Endothelial cell (in vitro differentiated cells): ENCODE data around the gene WDCP. TPM values are rescaled to one million over a fixed set of nuclear protein-coding genes. Genes with fewer than 3 reads are reported as not detected.

ENCODE experiments used
- DNase-seq: peaks from one replicate; pipeline ENCODE4 v3.0.0; 2021; ENCODE audit warnings: low spot score
- H3K27ac Mint-ChIP-seq: one replicate; pipeline ENCODE4 v1.8.0; 2021; ENCODE audit warnings: mixed read lengths, inconsistent platforms; ENCODE audit not compliant: unreplicated experiment
- H3K27me3 Mint-ChIP-seq: one replicate; pipeline ENCODE4 v1.8.0; 2021; ENCODE audit warnings: mild to moderate bottlenecking, moderate library complexity, mixed read lengths, inconsistent platforms; ENCODE audit not compliant: unreplicated experiment
- H3K36me3 Mint-ChIP-seq: one replicate; pipeline ENCODE4 v1.8.0; 2021; ENCODE audit warnings: mild to moderate bottlenecking, low read depth, mixed read lengths, inconsistent platforms; ENCODE audit not compliant: unreplicated experiment
- H3K4me1 Mint-ChIP-seq: one replicate; pipeline ENCODE4 v1.8.0; 2021; ENCODE audit warnings: mild to moderate bottlenecking, mixed read lengths, inconsistent platforms; ENCODE audit not compliant: unreplicated experiment
- H3K4me3 Mint-ChIP-seq: one replicate; pipeline ENCODE4 v1.8.0; 2021; ENCODE audit warnings: mild to moderate bottlenecking, mixed read lengths, inconsistent platforms; ENCODE audit not compliant: unreplicated experiment
- H3K9me3 Mint-ChIP-seq: one replicate; pipeline ENCODE4 v1.8.0; 2021; ENCODE audit warnings: mixed read lengths, inconsistent platforms; ENCODE audit not compliant: unreplicated experiment
- total RNA-seq: library from RNA; stranded (reverse); fragmentation: NEBNext Ultra II Directional; extraction: Animal tissue kit (Norgen Biotek cat#: 25700); gene quantifications from one replicate; pipeline ENCODE4 v1.2.1, GENCODE V29; 2021; ENCODE audit not compliant: unreplicated experiment
- TF ChIP-seq, protein P1 (sequence below): fragments of 200-600 bp; sonication (generic); IDR thresholded peaks from one replicate; pipeline ENCODE4 v1.5.0; 2021; ENCODE audit warnings: antibody characterized with exemption; ENCODE audit not compliant: unreplicated experiment

Gene WDCP
- total RNA-seq, 1 donor from 2014 or later: 13.4 TPM

DNA sequence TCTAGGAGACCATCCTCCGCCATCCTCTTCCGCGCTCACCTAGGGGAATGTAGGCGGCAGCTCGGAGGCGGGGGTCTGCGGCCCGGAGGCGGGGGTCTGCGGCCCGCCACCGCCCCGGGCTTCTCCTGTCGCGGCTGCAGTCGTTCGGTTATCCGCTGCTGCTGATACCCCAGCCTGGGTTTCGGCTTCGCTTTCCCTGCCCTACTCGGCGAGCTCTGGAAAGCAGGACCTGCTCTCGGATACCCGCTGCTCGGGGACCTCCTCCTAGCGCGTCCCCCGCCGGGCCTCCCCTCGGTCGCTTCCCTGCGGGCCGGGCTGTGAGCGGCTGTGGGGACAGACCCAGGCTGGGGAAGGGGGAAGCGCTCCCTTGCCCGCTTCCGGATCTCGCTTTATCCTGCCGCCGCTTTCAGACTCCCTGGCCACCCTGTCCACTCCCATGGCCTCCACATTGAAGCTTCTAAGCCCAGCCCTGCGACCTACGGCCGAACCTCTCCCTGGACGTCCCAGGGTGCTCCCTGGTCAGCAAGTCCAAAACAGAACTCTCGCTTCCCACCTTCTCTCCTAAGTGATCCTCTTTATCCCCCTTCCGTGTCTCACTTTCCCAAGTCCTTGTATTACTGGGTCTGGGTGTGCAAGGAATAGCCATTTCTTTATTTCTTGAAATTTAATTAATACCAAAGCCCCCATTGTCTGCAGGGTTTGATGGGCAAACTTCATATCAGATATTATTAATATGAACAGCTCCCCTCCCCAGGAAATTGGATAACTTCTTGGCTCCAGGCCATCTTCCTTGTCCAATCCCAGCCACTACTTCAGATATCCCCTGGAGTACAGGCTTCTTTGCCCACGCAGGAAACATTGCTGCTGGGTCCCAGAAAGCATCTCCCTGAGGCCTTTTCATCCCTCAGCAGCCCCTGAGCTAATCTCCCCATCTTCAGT lies 3.1 kb upstream of the WDCP start:
- peaks cover 15% of the 10 kb centered on the region for H3K4me1 Mint-ChIP-seq
- H3K27ac Mint-ChIP-seq: no peak overlapping the region
- peak overlapping the region; percentile 69 for H3K4me3 Mint-ChIP-seq
- peak; percentile 46 for DNase-seq
- TF ChIP-seq, protein P1, sequence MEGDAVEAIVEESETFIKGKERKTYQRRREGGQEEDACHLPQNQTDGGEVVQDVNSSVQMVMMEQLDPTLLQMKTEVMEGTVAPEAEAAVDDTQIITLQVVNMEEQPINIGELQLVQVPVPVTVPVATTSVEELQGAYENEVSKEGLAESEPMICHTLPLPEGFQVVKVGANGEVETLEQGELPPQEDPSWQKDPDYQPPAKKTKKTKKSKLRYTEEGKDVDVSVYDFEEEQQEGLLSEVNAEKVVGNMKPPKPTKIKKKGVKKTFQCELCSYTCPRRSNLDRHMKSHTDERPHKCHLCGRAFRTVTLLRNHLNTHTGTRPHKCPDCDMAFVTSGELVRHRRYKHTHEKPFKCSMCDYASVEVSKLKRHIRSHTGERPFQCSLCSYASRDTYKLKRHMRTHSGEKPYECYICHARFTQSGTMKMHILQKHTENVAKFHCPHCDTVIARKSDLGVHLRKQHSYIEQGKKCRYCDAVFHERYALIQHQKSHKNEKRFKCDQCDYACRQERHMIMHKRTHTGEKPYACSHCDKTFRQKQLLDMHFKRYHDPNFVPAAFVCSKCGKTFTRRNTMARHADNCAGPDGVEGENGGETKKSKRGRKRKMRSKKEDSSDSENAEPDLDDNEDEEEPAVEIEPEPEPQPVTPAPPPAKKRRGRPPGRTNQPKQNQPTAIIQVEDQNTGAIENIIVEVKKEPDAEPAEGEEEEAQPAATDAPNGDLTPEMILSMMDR: no peak
- H3K9me3 Mint-ChIP-seq: no peaks in the 10 kb centered on the region
- H3K36me3 Mint-ChIP-seq: peaks cover 10% of the 10 kb centered on the region
- peaks cover 4% of the 10 kb centered on the region for H3K27me3 Mint-ChIP-seq

DNA sequence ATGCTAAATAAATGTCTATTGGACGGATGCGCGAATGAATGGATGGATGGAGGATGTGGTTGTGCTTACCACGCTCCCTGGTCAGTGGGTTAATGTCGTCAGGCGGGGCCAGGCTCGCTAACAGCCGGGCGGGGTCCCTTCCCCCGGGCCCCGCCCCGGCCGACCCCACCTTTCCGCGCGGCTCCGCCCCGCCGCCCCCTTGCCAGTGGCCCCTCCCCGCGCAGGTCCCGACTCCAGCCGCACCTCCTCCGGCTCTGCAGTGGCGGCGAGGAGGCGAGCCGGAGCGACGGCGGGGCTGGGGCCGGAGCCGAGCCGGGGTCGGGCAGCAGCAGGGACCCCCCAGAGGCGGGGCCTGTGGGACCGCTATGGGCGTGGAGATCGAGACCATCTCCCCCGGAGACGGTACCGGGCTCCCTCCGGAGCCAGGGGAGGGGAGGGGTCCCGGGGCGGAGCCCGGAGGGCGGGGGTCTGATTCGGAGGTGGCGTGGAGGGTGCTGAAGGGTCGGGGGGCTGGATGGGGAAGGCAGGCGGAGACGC lies 2.4 kb upstream of the WDCP start, which contains the start of gene FKBP1B:
Gene FKBP1B (plus strand): TSS at position 257 of the 537 bp plus-strand sequence. CDS start 109 bp downstream, at position 366.
- Mint-ChIP-seq H3K36me3 (peaks cover 7% of the 10 kb centered on the region), H3K9me3 (no peaks in the 10 kb centered on the region), H3K4me1 (peaks cover 19% of the 10 kb centered on the region), H3K27ac (peak within 1 kb of the TSS; percentile 57), H3K27me3 (peaks cover 3% of the 10 kb centered on the region), H3K4me3 (peak within 1 kb of the TSS; percentile 95)
- TF ChIP-seq, protein P1: no peak
- DNase-seq: peak; percentile 65

DNA sequence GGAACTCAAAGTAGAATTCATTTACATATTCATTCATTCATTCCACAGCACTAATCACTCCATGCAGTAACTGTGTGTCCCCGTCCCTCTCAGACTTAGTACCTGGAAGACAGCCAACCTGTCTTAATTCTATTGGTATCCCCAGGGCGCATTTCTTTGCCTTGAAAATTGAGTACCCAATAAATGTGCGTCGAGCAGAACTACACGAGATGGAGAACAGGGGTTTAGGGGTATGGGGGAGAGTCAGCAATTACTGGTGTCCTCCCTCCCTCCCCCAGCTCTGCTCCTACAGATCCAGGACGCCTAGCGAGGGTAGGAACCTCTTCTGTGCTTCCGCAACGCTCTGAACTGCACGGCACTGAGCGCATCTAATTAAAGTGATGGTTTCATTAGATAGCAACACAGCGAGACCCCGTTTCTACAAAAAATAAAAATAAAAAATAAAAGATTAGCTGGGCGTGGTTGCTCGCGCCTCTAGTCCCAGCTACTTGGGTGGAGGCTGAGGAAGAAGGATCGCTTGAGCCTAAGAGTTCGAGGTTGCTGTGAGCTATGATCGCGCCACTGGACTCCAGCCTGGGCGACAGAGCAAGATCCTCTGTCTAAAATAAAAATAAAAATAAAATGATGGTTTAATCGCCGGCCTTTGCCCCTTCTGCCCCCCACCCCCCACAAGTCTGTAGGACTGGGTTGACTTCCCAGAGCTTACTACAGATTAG lies 1.7 kb upstream of the WDCP start:
- Mint-ChIP-seq H3K4me1 (peaks cover 19% of the 10 kb centered on the region), H3K4me3 (peak overlapping the region; percentile 95), H3K27ac (peak overlapping the region; percentile 57), H3K9me3 (no peaks in the 10 kb centered on the region), H3K36me3 (peaks cover 3% of the 10 kb centered on the region), H3K27me3 (peaks cover 3% of the 10 kb centered on the region)
- TF ChIP-seq, protein P1: no peak
- no peak for DNase-seq

DNA sequence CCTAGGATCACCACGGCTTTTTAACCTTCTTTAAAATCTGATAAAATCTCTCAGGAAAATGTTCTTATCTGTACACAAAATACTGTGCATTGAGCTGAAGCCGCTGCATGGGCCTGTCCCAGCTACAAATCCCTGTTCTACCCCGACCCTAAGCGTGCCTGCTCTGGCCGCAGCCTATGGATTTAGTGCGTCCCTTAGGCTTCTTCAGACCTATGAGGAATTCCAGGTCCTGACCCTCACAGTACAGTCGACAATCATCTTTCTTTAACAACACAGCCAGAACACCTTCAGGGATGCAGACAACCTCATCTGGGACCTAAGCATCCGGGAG lies 477 bp upstream of the WDCP start:
- peaks cover 3% of the 10 kb centered on the region for H3K27me3 Mint-ChIP-seq
- H3K36me3 Mint-ChIP-seq: peaks cover 7% of the 10 kb centered on the region
- peaks cover 19% of the 10 kb centered on the region for H3K4me1 Mint-ChIP-seq
- TF ChIP-seq, protein P1: no peak
- H3K4me3 Mint-ChIP-seq: peak overlapping the region; percentile 99
- DNase-seq: no peak
- H3K9me3 Mint-ChIP-seq: no peaks in the 10 kb centered on the region
- no peak overlapping the region for H3K27ac Mint-ChIP-seq
